ENCODE data around the gene CYTH1. TPM values are rescaled to one million over a fixed set of nuclear protein-coding genes. Genes with fewer than 3 reads are reported as not detected.

Gene CYTH1
- total and polyA plus RNA-seq, 4 donors, result 15.4 to 32.1 (median 20.6) TPM

GRCh38 chr17:78669256-78669974 lies 112.7 kb downstream of the CYTH1 start (continued):
- TF ChIP-seq REST (IDR thresholded peaks at IDR 0.05), result no peak

DNA sequence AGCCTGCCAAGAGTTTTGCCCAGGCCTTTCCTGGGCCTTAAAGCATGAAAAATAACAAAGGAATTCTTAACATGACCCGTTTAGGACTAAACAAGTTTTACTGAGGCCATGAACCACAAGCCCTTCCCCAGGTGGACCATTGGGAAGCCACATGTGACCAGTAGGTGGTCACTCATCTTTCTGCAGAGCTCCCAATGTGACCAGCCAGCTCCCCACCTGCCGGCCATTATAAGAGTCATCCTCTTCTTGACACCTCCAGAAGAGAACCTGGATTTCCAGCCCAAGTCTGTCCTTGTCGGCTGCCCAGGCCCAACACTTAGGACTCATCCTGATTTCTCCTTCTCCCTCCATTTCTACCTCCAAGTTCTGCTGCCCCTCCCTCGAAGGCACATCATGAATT lies 113.2 kb downstream of the CYTH1 start:
- Histone ChIP-seq H3K9me3 (ENCODE audit: control insufficient read depth in 4 of 4, low read length in 3 of 4) (no peaks in the 10 kb centered on the region), H3K9ac (ENCODE audit: low read depth in 1 of 2, low read length in 2 of 2) (no peak overlapping the region), H3K27ac (ENCODE audit: low read depth in 1 of 2, low read length in 2 of 2) (no peak overlapping the region), H3K4me3 (ENCODE audit: low read depth in 1 of 3, low read length in 3 of 3) (no peak overlapping the region), H3K27me3 (ENCODE audit: control insufficient read depth in 4 of 4, insufficient read depth in 4 of 4, low read length in 3 of 4) (no peaks in the 10 kb centered on the region), H3K4me1 (ENCODE audit: control insufficient read depth in 4 of 4, insufficient read depth in 4 of 4, low read length in 3 of 4) (peaks cover 0 to 5% (median 0%) of the 10 kb centered on the region in 4 donors), H3K36me3 (ENCODE audit: control insufficient read depth in 4 of 4, insufficient read depth in 3 of 4, low read depth in 1 of 4, low read length in 3 of 4) (peaks cover 0 to 10% (median 6%) of the 10 kb centered on the region in 4 donors)
- 96% methylated on average over 4 of the region's 4 CpGs for WGBS
- no peak for TF ChIP-seq FOXA1 (IDR thresholded peaks at IDR 0.05)
- TF ChIP-seq, protein P1, sequence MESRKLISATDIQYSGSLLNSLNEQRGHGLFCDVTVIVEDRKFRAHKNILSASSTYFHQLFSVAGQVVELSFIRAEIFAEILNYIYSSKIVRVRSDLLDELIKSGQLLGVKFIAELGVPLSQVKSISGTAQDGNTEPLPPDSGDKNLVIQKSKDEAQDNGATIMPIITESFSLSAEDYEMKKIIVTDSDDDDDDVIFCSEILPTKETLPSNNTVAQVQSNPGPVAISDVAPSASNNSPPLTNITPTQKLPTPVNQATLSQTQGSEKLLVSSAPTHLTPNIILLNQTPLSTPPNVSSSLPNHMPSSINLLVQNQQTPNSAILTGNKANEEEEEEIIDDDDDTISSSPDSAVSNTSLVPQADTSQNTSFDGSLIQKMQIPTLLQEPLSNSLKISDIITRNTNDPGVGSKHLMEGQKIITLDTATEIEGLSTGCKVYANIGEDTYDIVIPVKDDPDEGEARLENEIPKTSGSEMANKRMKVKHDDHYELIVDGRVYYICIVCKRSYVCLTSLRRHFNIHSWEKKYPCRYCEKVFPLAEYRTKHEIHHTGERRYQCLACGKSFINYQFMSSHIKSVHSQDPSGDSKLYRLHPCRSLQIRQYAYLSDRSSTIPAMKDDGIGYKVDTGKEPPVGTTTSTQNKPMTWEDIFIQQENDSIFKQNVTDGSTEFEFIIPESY (IDR thresholded peaks at IDR 0.05), result no peak
- DNase-seq (ENCODE audit: low spot score), result no peak

GRCh38 chr17:78667741-78668640 lies 114.1 kb downstream of the CYTH1 start:
- H3K9me3 ChIP-seq (ENCODE audit: control insufficient read depth in 4 of 4, low read length in 3 of 4), result no peaks in the 10 kb centered on the region
- peaks cover 0 to 5% (median 0%) of the 10 kb centered on the region in 4 donors for H3K4me1 ChIP-seq (ENCODE audit: control insufficient read depth in 4 of 4, insufficient read depth in 4 of 4, low read length in 3 of 4)
- peaks cover 0 to 1% (median under 1%) of the 10 kb centered on the region in 4 donors for H3K36me3 ChIP-seq (ENCODE audit: control insufficient read depth in 4 of 4, insufficient read depth in 3 of 4, low read depth in 1 of 4, low read length in 3 of 4)
- no peak for DNase-seq (ENCODE audit: low spot score)
- H3K27ac ChIP-seq (ENCODE audit: low read depth in 1 of 2, low read length in 2 of 2), result no peak overlapping the region
- WGBS, result 91% methylated on average over 30 of the region's 30 CpGs
- H3K9ac ChIP-seq (ENCODE audit: low read depth in 1 of 2, low read length in 2 of 2), result no peak overlapping the region
- no peak overlapping the region for H3K4me3 ChIP-seq (ENCODE audit: low read depth in 1 of 3, low read length in 3 of 3)
- no peaks in the 10 kb centered on the region for H3K27me3 ChIP-seq (ENCODE audit: control insufficient read depth in 4 of 4, insufficient read depth in 4 of 4, low read length in 3 of 4)
- TF ChIP-seq, protein P2, sequence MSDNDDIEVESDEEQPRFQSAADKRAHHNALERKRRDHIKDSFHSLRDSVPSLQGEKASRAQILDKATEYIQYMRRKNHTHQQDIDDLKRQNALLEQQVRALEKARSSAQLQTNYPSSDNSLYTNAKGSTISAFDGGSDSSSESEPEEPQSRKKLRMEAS (IDR thresholded peaks at IDR 0.05), result no peak
- no peak for TF ChIP-seq FOXA2 (IDR thresholded peaks at IDR 0.05)
- no peak for TF ChIP-seq NR2F2 (IDR thresholded peaks at IDR 0.05)
- no peak for TF ChIP-seq FOXA1 (IDR thresholded peaks at IDR 0.05)
- no peak for TF ChIP-seq GABPA (IDR thresholded peaks at IDR 0.05 in 1 of 2, conservative IDR thresholded peaks at IDR 0.05 in 1 of 2)
- no peak for TF ChIP-seq JUND (IDR thresholded peaks at IDR 0.05)
- TF ChIP-seq TAF1 (conservative IDR thresholded peaks at IDR 0.05), result no peak
- no peak for TF ChIP-seq HNF4A (conservative IDR thresholded peaks at IDR 0.05)
- TF ChIP-seq EGR1 (IDR thresholded peaks at IDR 0.05; ENCODE audit: low read depth in 2 of 2), result no peak
- no peak for TF ChIP-seq RXRA (IDR thresholded peaks at IDR 0.05)
- no peak for TF ChIP-seq REST (IDR thresholded peaks at IDR 0.05)
- TF ChIP-seq HNF4G (IDR thresholded peaks at IDR 0.05), result no peak
- TF ChIP-seq CTCF (IDR thresholded peaks at IDR 0.05; ENCODE audit: low read depth, low read length, missing input control), result no peak
- TF ChIP-seq YY1 (IDR thresholded peaks at IDR 0.05), result no peak
- no peak for TF ChIP-seq RAD21 (IDR thresholded peaks at IDR 0.05)
- TF ChIP-seq SP1 (IDR thresholded peaks at IDR 0.05), result no peak
